Posterior vena cava (tissue), 2 donors: ENCODE measurements around the gene ZNF333. TPM values are rescaled to one million over a fixed set of nuclear protein-coding genes. Genes with fewer than 3 reads are reported as not detected.
"Not testable (repeated sequence)": the region's sequence is repeated elsewhere in the genome, so short reads cannot be mapped to it uniquely, and the experiment has no call there.

Source experiments
- DNase-seq: peaks from one replicate; pipeline ENCODE4 v3.0.0-alpha.2; 2020; ENCODE audit warnings: low spot score
- intact Hi-C, 2 donors: fragments of 100-400 bp; cut with DNase I; formaldehyde crosslinking; loops; one replicate each; pipeline versions ENCODE4 v1.14.1 to v1.14.2; 2022 to 2023
- total RNA-seq, 2 donors: library from RNA; stranded (reverse); fragmentation: NEBNext Ultra II Directional; extraction: Animal tissue kit (Norgen Biotek cat#: 25700); gene quantifications; one replicate each; pipeline ENCODE4 v1.2.1, GENCODE V29; 2021
- donor health status: DM: yes; HTN: yes; CAD: no.
- donor health status: DM: yes; HTN: yes; CAD: no.

ZNF333 gene
- total RNA-seq, 2 donors from 2014 or later, result 17.5 to 20.3 TPM

DNA sequence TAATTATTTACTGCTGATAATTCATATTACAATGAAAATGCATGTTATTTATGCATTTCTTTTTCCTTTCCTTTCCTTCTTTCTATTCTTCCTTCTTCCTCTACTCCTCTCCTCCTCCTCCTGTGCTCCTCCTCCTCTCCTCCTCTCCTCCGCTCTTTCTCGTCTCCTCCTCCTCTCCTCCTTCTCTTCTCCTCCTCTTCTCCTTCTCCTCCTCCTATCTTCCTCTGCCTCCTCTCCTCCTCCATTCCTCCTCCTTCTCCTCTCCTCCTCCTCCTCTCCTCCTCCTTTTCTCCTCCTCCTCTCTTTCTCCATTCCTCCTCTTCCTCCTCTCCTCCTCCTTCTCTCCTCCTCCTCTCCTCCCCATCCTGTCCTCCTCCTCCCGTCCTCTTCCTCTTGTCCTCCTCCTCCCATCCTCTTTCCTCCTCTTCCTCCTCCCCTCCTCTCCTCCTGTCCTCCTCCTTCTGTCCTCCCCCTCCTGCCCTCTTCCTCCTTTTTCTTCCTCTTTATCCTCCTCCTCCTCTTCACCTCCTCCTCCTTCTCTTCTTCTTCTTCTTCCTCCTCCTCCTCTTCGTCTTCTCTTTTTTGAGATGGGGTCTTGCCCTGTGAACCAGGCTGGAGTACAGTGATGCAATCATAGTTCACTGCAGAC lies 73.8 kb downstream of the ZNF333 start:
- intact Hi-C loops, result no loop called here
- peak; percentile 0 for DNase-seq

GRCh38 chr19:14764401-14764800 lies 74.6 kb downstream of the ZNF333 start:
- peak; percentile 58 for DNase-seq
- intact Hi-C loops, result no loop called here

- intact Hi-C loops, result not testable (repeated sequence)
- peak; percentile 18 for DNase-seq
Measured at GRCh38 chr19:14765403-14765802, 75.6 kb downstream of the ZNF333 start.

- peak; percentile 32 for DNase-seq
- intact Hi-C loops, result not testable (repeated sequence)
Measured at GRCh38 chr19:14765841-14766240, 76.0 kb downstream of the ZNF333 start.

DNA sequence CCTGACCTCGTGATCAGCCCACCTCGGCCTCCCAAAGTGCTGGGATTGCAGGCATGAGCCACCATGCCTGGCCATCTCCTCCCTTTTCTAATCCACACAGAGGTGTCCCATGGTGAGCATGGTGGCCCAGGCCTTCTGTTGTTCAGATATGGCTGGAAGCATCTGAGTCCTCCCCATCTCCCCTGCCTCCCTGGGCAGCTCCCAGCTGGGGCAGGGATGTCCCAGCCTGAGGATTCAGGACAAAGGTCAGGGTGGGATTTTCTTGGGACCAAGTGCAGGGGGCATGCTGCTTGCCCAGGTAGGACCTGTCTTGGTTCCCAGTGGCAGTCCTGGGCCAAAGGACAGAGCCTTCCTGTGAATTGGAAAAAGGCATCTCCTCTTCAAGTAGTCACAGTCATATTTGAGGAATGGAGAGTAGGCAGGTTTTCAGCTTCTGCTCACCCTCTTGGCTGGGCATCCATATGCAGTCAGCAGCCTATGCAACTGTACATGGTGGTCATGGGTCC lies 77.7 kb downstream of the ZNF333 start:
- no peak for DNase-seq

DNA sequence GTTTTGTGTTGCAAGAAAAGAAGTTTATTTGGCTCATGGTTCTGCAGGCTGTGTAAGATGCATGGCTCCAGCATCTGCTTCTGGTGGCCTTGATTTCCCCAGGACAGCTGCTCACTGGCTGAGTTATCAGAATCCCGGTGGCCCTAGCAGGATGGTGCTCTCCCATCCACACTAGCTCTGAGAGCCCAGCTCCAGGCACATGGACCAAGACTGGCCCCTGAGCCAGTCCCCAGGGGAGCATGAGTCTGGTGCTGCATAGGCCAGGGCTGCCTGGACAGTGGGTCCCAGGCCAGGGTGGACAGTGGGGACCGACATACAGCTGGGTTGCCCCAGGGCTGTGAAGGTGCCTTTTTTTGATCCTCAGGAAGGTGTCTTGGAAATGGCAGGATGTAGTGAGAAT lies 78.2 kb downstream of the ZNF333 start:
- no peak for DNase-seq
- intact Hi-C loops, result no loop called here

More for the DNA sequence above, 77.7 kb downstream of the ZNF333 start:
- intact Hi-C loops, result no loop called here

- DNase-seq, result no peak
- intact Hi-C loops, result no loop called here
Measured at GRCh38 chr19:14769201-14769600, 79.4 kb downstream of the ZNF333 start.

DNA sequence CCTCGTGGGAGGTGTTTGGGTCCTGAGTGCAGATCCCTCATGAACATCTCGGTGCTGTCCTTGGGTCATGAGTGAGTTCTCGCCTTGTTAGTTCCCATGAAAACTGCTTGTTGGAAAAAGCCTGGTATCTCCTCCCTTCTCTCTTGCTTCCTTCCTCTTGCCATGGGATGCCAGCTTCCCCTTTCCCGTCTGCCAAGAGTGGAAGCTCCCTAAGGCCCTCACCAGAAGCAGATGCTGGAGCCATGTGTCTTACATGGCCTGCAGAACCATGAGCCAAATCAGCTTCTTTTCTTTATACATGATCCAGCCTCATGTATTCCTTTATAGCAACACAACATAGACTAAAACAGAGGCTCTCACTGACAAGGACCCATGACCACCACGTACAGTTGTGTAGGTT lies 80.3 kb downstream of the ZNF333 start:
- intact Hi-C loops, result no loop called here
- DNase-seq, result no peak

GRCh38 chr19:14770944-14771839 lies 81.3 kb downstream of the ZNF333 start:
- intact Hi-C loops, result no loop called here

DNA sequence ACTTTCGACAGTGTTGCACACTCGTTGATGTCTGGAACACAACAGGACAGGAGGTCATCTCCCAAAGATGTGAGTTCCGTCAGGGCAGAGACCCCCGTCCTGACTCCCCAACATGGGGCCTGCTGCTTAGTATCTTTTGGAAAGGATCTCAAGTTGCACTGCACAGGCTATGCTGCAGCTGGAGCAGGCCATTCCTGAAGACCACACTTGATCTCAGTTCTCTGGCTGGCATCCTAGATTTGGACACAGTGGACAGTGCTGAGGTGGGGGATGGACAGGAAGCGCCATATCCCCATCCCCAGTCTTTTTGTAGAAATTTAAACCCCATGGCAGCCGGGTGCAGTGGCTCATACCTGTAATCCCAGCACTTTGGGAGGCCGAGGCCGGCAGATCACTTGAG lies 82.6 kb downstream of the ZNF333 start:
- DNase-seq, result no peak
- intact Hi-C loops, result no loop called here

More at GRCh38 chr19:14770944-14771839, 81.3 kb downstream of the ZNF333 start:
- no peak for DNase-seq

GRCh38 chr19:14772995-14773394 lies 83.1 kb downstream of the ZNF333 start:
- no peak for DNase-seq
- intact Hi-C loops, result no loop called here

DNA sequence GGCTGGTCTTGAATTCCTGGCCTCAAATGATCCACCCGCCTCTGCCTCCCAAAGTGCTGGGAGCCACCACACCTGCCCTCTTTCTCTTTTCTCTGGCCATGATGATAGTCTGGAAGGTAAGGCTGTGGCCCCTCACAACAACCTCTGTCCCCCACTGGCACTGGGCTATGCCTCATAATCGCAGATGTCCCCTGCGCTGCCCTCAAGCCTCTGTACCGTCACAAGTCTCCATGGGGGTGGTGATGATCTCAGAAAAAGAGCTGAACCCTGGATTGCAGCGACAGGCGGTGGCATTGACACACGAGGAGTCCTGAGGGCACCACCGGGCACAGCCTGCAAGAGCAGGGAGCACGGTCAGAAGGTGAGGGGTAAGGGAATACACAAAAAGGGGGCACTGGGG lies 83.9 kb downstream of the ZNF333 start:
- intact Hi-C loops, result not testable (repeated sequence)

GRCh38 chr19:14774373-14774772 lies 84.5 kb downstream of the ZNF333 start:
- intact Hi-C loops, result no loop called here
- DNase-seq, result no peak

More for the DNA sequence above, 83.9 kb downstream of the ZNF333 start:
- not testable (repeated sequence) for DNase-seq

GRCh38 chr19:14775326-14775725 lies 85.5 kb downstream of the ZNF333 start:
- DNase-seq, intact Hi-C loops: not testable (repeated sequence)

DNA sequence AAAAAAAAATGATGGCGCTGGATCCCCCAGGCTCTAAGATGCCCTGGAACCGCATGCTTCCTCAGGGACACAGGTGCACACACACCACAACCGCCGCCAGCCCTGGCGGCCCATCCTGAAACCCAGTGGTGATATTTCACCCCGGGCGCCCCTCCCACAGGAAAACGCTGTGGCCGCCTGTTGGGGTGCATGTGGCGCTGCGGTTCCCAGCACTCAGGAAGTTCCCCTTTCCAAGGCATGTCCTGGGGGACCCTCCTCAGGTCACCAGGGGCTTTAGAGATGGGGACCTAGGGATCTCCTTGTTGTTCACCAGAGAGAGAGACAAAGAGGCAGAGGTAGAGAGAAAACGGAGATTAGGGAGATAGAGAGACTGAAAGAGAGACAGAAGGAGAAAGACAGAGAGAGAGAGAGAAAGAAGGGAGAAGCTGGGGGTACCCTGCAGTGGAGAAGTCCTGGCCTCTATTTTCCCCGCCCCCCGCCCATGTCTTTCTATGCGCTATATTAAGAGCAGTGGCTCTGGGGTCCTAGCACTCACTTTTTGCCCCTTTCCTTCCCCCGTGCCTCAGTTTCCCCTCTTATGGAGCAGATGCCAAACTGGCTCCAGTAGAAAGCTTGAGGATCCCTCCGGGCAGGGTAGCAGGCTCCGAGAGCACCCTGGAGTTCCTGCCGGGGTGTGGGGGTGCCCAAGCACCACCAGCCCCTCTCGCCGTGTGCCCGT lies 86.2 kb downstream of the ZNF333 start:
- no peak for DNase-seq
- intact Hi-C loops, result no loop called here

DNA sequence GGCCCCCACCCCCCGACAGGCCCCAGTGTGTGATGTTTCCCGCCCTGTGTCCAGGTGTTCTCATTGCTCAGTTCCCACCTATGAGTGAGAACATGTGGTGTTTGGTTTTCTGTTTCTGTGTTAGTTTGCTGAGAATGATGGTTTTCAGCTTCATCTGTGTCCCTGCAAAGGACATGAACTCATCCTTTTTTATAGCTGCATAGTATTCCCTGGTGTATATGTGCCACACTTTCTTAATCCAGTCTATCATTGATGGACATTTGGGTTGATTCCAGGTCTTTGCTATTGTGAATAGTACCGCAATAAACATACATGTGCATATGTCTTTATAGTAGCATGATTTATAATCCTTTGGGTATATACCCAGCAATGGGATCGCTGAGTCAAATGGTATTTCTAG lies 87.8 kb downstream of the ZNF333 start:
- intact Hi-C loops, DNase-seq: not testable (repeated sequence)

DNA sequence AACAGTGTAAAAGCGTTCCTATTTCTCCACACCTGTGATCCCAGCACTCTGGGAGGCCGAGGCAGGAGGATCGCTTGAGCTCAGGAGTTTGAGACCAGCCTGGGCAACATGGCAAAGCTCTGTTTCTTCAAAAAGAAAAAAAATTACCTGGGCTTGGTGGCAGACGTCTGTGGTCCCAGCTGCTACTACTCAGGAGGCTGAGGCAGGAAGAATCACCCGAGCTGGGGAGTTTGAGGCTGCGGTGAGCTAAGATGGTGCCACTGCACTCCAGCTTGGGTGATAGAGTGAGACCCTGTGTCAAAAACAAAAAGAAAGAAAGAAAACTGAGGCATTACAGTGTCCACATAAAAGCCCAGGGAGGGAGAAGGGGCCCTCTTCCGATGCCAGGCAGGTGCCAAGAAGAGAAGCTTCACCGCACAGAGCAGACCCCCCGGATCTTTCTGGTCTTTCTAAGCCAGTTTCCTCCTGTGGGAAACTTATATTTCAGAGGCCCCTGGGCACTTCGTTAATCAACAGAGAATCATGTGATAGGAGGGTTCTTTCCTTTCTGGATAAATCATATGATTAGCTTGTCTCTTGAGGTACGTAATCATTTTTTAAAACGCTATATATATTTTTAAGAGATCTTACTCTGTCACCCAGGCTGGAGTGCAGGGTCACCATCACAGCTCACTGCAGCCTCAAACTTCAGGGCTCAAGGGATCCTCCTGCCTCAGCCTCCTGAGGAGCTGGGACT lies 88.4 kb downstream of the ZNF333 start, which contains the start of gene ADGRE2:
Gene ADGRE2, minus strand, starts transcription at position 451 of the 736 bp plus-strand sequence. CDS start 1,804 bp downstream, outside the sequence.
- intact Hi-C loops, result not testable (repeated sequence)

GRCh38 chr19:14779151-14779550 lies 89.3 kb downstream of the ZNF333 start:
- intact Hi-C loops, result no loop called here
- DNase-seq, result no peak

More for the DNA sequence above, 88.4 kb downstream of the ZNF333 start, which contains the start of gene ADGRE2:
- DNase-seq, result not testable (repeated sequence)
